Muscle layer of colon (tissue), 2 donors: ENCODE data around the gene APOBEC3G.
"Not testable (repeated sequence)": the region's sequence is repeated elsewhere in the genome, so short reads cannot be mapped to it uniquely, and the experiment has no call there.

Experiments used
- H3K27ac ChIP-seq: one replicate; pipeline ENCODE4 v1.7.0; 2013; ENCODE audit warnings: low read depth, mild to moderate bottlenecking, low read length, moderate library complexity
- H3K27me3 ChIP-seq, 2 donors: one replicate each; pipeline ENCODE4 v1.7.0; 2013; ENCODE audit warnings: low read length in 2 of 2, mild to moderate bottlenecking in 2 of 2; ENCODE audit not compliant: insufficient read depth in 2 of 2, control insufficient read depth in 1 of 2
- H3K36me3 ChIP-seq: one replicate; pipeline ENCODE4 v1.7.0; 2013; ENCODE audit warnings: mild to moderate bottlenecking, low read length; ENCODE audit not compliant: insufficient read depth
- H3K4me1 ChIP-seq: one replicate; pipeline ENCODE4 v1.7.0; 2013; ENCODE audit warnings: mild to moderate bottlenecking, low read length; ENCODE audit not compliant: insufficient read depth
- H3K4me3 ChIP-seq, 2 donors: one replicate each; pipeline ENCODE4 v1.7.0; 2013; ENCODE audit warnings: low read length in 2 of 2, low read depth in 1 of 2, mild to moderate bottlenecking in 1 of 2, moderate library complexity in 1 of 2
- H3K9ac ChIP-seq: one replicate; pipeline ENCODE4 v1.7.0; 2013; ENCODE audit warnings: low read length
- H3K9me3 ChIP-seq: one replicate; pipeline ENCODE4 v1.7.0; 2013; ENCODE audit warnings: mild to moderate bottlenecking, low read length
- donor health status: abdominal sarcoma.
- donor health status: Adenocarcinoma of cecum.

The APOBEC3G gene

GRCh38 chr22:39070186-39070585 lies 6.9 kb upstream of the APOBEC3G start:
- Histone ChIP-seq H3K4me1 (no peaks in the 10 kb centered on the region), H3K36me3 (no peaks in the 10 kb centered on the region), H3K4me3 (no peak overlapping the region), H3K9ac (no peak overlapping the region), H3K27ac (no peak overlapping the region), H3K9me3 (no peaks in the 10 kb centered on the region), H3K27me3 (no peaks in the 10 kb centered on the region)

- not testable (repeated sequence) for H3K36me3 ChIP-seq, H3K27ac ChIP-seq, H3K4me1 ChIP-seq, H3K4me3 ChIP-seq, H3K9me3 ChIP-seq, H3K27me3 ChIP-seq, H3K9ac ChIP-seq
Measured at GRCh38 chr22:39072581-39072981, 4.5 kb upstream of the APOBEC3G start.

DNA sequence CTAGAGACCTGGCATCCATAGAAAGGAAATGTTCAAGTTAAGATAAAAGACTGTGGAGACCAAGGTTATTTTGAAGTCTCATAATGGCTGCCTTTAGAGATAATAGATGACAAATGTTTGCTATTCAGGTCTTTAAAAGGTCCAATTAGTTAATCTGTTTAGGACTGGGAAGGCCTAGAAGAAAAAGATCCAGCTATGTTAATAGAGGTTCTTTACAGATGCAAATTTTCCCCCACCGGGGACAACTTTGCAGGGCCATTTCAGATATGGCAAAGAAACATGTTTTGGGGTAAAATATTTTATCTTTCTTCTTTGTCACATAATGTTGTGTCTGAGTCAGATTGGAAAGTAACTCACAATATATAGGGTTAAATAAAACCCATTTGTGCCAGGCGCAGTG lies 3.1 kb upstream of the APOBEC3G start:
- Histone ChIP-seq H3K27ac (no peak overlapping the region), H3K9ac (no peak overlapping the region), H3K27me3 (no peaks in the 10 kb centered on the region), H3K9me3 (no peaks in the 10 kb centered on the region), H3K36me3 (no peaks in the 10 kb centered on the region), H3K4me3 (no peak overlapping the region), H3K4me1 (peaks cover 13% of the 10 kb centered on the region)

DNA sequence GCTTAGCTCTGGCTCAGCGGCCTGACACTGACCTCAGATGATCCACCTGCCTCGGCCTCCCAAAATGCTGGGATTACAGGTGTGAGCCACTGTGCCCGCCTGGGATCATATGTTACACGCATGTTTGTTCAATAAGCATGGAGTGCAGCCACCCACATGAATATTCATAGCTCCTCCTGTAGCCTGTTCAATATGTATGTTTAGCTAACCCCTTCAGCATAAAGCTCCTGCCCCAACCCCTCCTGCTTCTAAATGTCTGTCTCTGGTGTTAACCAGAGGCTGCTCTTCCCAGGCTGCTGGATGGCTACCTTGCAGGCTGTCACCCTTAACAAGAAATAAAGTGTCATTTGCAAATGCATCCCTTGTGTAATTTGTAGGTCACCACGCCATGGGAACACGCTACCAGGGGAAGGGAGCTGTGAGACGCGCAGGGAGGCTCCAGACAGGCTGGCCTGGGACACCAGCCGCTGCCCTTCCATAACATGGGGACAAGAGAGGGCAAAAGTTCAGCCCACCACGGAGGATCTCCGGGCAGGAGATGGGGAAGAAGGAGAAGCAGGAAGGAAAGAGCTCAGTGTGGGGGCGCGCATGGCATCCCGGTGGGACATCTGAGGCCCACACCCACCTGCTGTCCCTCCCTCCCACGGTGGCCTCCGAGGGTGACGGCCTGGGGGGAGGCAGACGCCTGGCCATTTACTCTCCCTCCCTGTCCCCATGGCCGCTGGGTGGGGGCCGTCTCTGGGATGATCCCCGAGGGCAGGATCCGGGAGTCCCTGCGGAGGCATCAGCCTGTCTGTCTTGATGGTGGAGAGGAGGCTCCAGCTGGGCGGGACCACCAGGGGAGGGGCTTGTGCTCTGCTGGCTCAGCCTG lies 685 bp upstream of the APOBEC3G start:
- H3K4me3 ChIP-seq = peak overlapping the region in 1 of 2 donors; percentile 60
- not testable (repeated sequence) for H3K9ac ChIP-seq, H3K36me3 ChIP-seq, H3K27ac ChIP-seq, H3K27me3 ChIP-seq, H3K9me3 ChIP-seq
- H3K4me1 ChIP-seq = peaks cover 13% of the 10 kb centered on the region

DNA sequence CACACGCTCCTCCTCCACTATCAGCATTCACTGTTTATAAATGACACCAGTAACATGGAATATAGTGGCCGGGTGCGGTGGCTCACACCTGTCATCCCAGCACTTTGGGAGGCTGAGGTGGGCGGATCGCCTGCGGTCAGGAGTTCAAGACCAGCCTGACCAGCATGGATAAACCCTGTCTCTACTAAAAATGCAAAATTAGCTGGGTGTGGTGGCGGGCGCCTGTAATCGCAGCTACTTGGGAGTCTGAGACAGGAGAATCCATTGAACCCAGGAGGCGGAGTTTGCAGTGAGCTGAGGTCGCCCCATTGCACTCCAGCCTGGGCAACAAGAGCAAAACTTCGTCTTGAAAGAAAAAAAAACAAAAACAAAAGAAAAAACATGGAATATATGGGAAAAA lies 837 bp downstream of the APOBEC3G start:
- H3K9ac ChIP-seq, H3K27ac ChIP-seq: not testable (repeated sequence)
- peak overlapping the region in 1 of 2 donors; percentile 60 for H3K4me3 ChIP-seq

GRCh38 chr22:39078329-39078728 lies 1.3 kb downstream of the APOBEC3G start:
- Histone ChIP-seq H3K4me3 (no peak overlapping the region), H3K27me3 (no peaks in the 10 kb centered on the region), H3K4me1 (peaks cover 13% of the 10 kb centered on the region), H3K36me3 (peaks cover 15% of the 10 kb centered on the region), H3K9me3 (no peaks in the 10 kb centered on the region), H3K27ac (no peak overlapping the region), H3K9ac (no peak overlapping the region)

More for the DNA sequence above, 837 bp downstream of the APOBEC3G start:
- not testable (repeated sequence) for H3K27me3 ChIP-seq, H3K9me3 ChIP-seq
- peaks cover 15% of the 10 kb centered on the region for H3K36me3 ChIP-seq
- peaks cover 13% of the 10 kb centered on the region for H3K4me1 ChIP-seq

- H3K9ac ChIP-seq, H3K27me3 ChIP-seq, H3K9me3 ChIP-seq, H3K4me3 ChIP-seq, H3K27ac ChIP-seq: not testable (repeated sequence)
- peaks cover 13% of the 10 kb centered on the region for H3K4me1 ChIP-seq
- peaks cover 15% of the 10 kb centered on the region for H3K36me3 ChIP-seq
Measured at GRCh38 chr22:39079054-39079637, 2.1 kb downstream of the APOBEC3G start.

- Histone ChIP-seq H3K9me3 (no peaks in the 10 kb centered on the region), H3K27ac (no peak overlapping the region), H3K4me3 (no peak overlapping the region), H3K4me1 (peaks cover 13% of the 10 kb centered on the region), H3K9ac (no peak overlapping the region), H3K36me3 (peaks cover 15% of the 10 kb centered on the region), H3K27me3 (no peaks in the 10 kb centered on the region)
Measured at GRCh38 chr22:39080052-39080762, 3.1 kb downstream of the APOBEC3G start.

- Histone ChIP-seq H3K4me3 (no peak overlapping the region), H3K27ac (no peak overlapping the region), H3K9ac (no peak overlapping the region), H3K27me3 (no peaks in the 10 kb centered on the region), H3K9me3 (no peaks in the 10 kb centered on the region), H3K36me3 (peaks cover 15% of the 10 kb centered on the region), H3K4me1 (peaks cover 13% of the 10 kb centered on the region)
Measured at GRCh38 chr22:39081016-39081415, 3.9 kb downstream of the APOBEC3G start.

- H3K27me3 ChIP-seq = no peaks in the 10 kb centered on the region
- H3K27ac ChIP-seq = no peak overlapping the region
- peaks cover 13% of the 10 kb centered on the region for H3K4me1 ChIP-seq
- H3K9me3 ChIP-seq = no peaks in the 10 kb centered on the region
- H3K4me3 ChIP-seq = no peak overlapping the region
- peaks cover 15% of the 10 kb centered on the region for H3K36me3 ChIP-seq
- H3K9ac ChIP-seq = no peak overlapping the region
Measured at GRCh38 chr22:39081598-39081997, 4.5 kb downstream of the APOBEC3G start.

DNA sequence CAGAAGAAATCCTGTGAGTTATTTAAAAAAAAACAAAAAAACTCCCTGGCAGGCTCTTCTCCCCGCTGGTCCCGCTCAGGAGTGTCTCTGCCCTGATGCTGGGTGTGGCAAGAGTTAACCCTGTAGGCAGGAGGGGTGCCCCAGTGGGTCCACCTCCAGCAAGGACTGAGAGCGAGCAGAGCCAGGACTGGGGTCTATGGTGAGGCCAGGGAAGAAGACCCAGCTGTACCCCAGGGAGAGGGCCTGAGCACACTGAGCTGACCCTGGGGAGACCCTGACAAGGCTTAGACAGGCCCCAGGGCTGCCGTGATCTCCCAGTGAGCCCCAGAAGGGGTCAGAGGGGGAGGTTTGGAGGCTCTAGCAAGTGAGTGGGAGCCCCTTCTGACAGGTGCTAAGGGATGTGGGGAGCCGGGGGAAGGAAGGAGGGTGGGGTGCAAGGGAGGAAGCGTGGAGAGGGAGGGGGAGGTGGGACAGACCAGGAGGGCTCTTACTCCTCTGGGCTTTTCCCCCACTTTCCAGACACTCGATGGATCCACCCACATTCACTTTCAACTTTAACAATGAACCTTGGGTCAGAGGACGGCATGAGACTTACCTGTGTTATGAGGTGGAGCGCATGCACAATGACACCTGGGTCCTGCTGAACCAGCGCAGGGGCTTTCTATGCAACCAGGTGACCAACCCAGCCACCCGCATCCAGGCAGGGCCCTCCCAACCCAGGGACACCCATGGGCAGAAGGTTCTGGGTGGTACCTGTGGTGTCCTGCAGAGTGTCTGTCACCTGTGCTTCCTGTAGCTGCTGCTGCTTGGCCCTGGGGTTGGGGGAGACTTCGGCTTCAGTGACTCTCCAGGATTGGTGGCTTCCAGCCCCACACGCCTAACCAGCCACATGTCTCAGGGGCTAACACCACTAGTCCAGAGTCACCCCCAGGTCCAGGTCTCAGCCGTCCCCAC lies 6.4 kb downstream of the APOBEC3G start:
- no peak overlapping the region for H3K4me3 ChIP-seq
- peaks cover 1% of the 10 kb centered on the region for H3K4me1 ChIP-seq
- no peaks in the 10 kb centered on the region for H3K9me3 ChIP-seq
- H3K27ac ChIP-seq = no peak overlapping the region
- no peak overlapping the region for H3K9ac ChIP-seq
- no peaks in the 10 kb centered on the region for H3K27me3 ChIP-seq
- peaks cover 15% of the 10 kb centered on the region for H3K36me3 ChIP-seq
